AG08396 (cell line): ENCODE measurements around the gene RRH.

ENCODE experiments used
- DNase-seq: peaks from one replicate; pipeline ENCODE4 v3.0.0; 2012; ENCODE audit warnings: low spot score, mixed read lengths

The RRH gene

GRCh38 chr4:109887071-109887470, 59.3 kb downstream of the RRH start:
- DNase-seq: no peak

GRCh38 chr4:109890076-109890475, 62.3 kb downstream of the RRH start:
- DNase-seq: no peak
